ENCODE measurements around the gene MYLK. TPM values are rescaled to one million over a fixed set of nuclear protein-coding genes. Genes with fewer than 3 reads are reported as not detected.
A peak's percentile ranks its signal among the peaks of the same experiment; 100 is the strongest.

MYLK gene
- total and polyA plus RNA-seq, 5 donors from 2014 or later: 0.07 to 2.9 (median 0.20) TPM; not detected in 1

- Mint-ChIP-seq H3K9me3 (peaks cover 0 to 4% (median 0%) of the 10 kb centered on the region in 7 donors), H3K27ac (no peak overlapping the region), H3K27me3 (peaks cover 17% of the 10 kb centered on the region)
Measured at GRCh38 chr3:123734527-123734902, 149.6 kb downstream of the MYLK start.

GRCh38 chr3:123733805-123734526, 150.2 kb downstream of the MYLK start:
- DNase-seq: no peak
- no peaks in the 10 kb centered on the region for H3K4me1 Mint-ChIP-seq
- no peak overlapping the region for H3K27ac Mint-ChIP-seq

More at GRCh38 chr3:123734527-123734902, 149.6 kb downstream of the MYLK start:
- no peak overlapping the region for H3K4me3 ChIP-seq (ENCODE audit: low read depth, low read length)
- no peak for ATAC-seq (ENCODE audit: low read depth in 2 of 2)
- H3K4me3 Mint-ChIP-seq: no peak overlapping the region
- no peaks in the 10 kb centered on the region for H3K36me3 ChIP-seq (ENCODE audit: control insufficient read depth, insufficient read depth, low read length)
- no peaks in the 10 kb centered on the region for H3K9me3 ChIP-seq (ENCODE audit: control insufficient read depth in 2 of 2, low read length in 2 of 2)
- DNase-seq: no peak
- H3K27me3 ChIP-seq (ENCODE audit: control insufficient read depth, insufficient read depth, low read length): no peaks in the 10 kb centered on the region
- no peaks in the 10 kb centered on the region for H3K4me1 ChIP-seq (ENCODE audit: control insufficient read depth, insufficient read depth, low read length, poor library complexity, severe bottlenecking)
- H3K27ac ChIP-seq (ENCODE audit: insufficient read depth, low read length, poor library complexity, severe bottlenecking): no peak overlapping the region
- no peaks in the 10 kb centered on the region for H3K4me1 Mint-ChIP-seq
- no peaks in the 10 kb centered on the region for H3K36me3 Mint-ChIP-seq

GRCh38 chr3:123733341-123733740, 150.8 kb downstream of the MYLK start:
- H3K27ac ChIP-seq (ENCODE audit: insufficient read depth, low read length, poor library complexity, severe bottlenecking): no peak overlapping the region
- H3K4me3 ChIP-seq (ENCODE audit: low read depth, low read length): no peak overlapping the region
- DNase-seq (no peak), ATAC-seq (ENCODE audit: low read depth in 2 of 2) (no peak)
- H3K36me3 Mint-ChIP-seq: no peaks in the 10 kb centered on the region
- H3K27me3 Mint-ChIP-seq: peaks cover 23% of the 10 kb centered on the region
- H3K4me1 Mint-ChIP-seq: no peaks in the 10 kb centered on the region
- H3K27me3 ChIP-seq (ENCODE audit: control insufficient read depth, insufficient read depth, low read length): no peaks in the 10 kb centered on the region
- peaks cover 0 to 4% (median 0%) of the 10 kb centered on the region in 7 donors for H3K9me3 Mint-ChIP-seq
- H3K4me1 ChIP-seq (ENCODE audit: control insufficient read depth, insufficient read depth, low read length, poor library complexity, severe bottlenecking): no peaks in the 10 kb centered on the region
- H3K27ac Mint-ChIP-seq: peak overlapping the region in 1 of 3 donors; percentile 39
- no peak overlapping the region for H3K4me3 Mint-ChIP-seq
- no peaks in the 10 kb centered on the region for H3K36me3 ChIP-seq (ENCODE audit: control insufficient read depth, insufficient read depth, low read length)
- no peaks in the 10 kb centered on the region for H3K9me3 ChIP-seq (ENCODE audit: control insufficient read depth in 2 of 2, low read length in 2 of 2)

More at GRCh38 chr3:123733805-123734526, 150.2 kb downstream of the MYLK start:
- Histone ChIP-seq H3K36me3 (ENCODE audit: control insufficient read depth, insufficient read depth, low read length) (no peaks in the 10 kb centered on the region), H3K4me1 (ENCODE audit: control insufficient read depth, insufficient read depth, low read length, poor library complexity, severe bottlenecking) (no peaks in the 10 kb centered on the region), H3K4me3 (ENCODE audit: low read depth, low read length) (no peak overlapping the region), H3K27ac (ENCODE audit: insufficient read depth, low read length, poor library complexity, severe bottlenecking) (no peak overlapping the region), H3K27me3 (ENCODE audit: control insufficient read depth, insufficient read depth, low read length) (no peaks in the 10 kb centered on the region), H3K9me3 (ENCODE audit: control insufficient read depth in 2 of 2, low read length in 2 of 2) (no peaks in the 10 kb centered on the region)
- no peaks in the 10 kb centered on the region for H3K36me3 Mint-ChIP-seq
- no peak overlapping the region for H3K4me3 Mint-ChIP-seq
- ATAC-seq (ENCODE audit: low read depth in 2 of 2): no peak
- H3K27me3 Mint-ChIP-seq: peaks cover 22% of the 10 kb centered on the region
- H3K9me3 Mint-ChIP-seq: peaks cover 0 to 4% (median 0%) of the 10 kb centered on the region in 7 donors

DNA sequence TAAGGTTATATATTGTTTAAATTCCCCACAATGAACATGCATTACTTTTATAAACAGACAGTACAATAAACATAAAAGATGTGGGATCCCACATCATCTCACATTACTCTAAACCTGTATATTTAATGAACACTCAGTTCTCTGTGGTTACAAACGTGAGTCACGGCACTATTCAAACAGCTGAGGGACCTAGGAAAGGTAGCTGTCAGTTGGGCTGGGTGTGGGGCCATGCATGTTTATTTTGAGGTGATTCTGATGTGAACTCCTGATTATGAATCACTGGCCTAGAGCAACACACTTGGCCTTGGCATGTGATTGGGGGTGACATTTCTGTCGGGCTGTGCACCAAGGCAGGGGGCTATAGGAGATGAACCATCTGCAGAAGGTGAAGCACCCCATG, 151.7 kb downstream of the MYLK start:
- peaks cover 20% of the 10 kb centered on the region for H3K27me3 Mint-ChIP-seq
- no peaks in the 10 kb centered on the region for H3K4me1 ChIP-seq (ENCODE audit: control insufficient read depth, insufficient read depth, low read length, poor library complexity, severe bottlenecking)
- no peak overlapping the region for H3K27ac Mint-ChIP-seq
- H3K4me1 Mint-ChIP-seq: no peaks in the 10 kb centered on the region
- peaks cover 0 to 4% (median 0%) of the 10 kb centered on the region in 7 donors for H3K9me3 Mint-ChIP-seq
- H3K4me3 Mint-ChIP-seq: no peak overlapping the region
- H3K9me3 ChIP-seq (ENCODE audit: control insufficient read depth in 2 of 2, low read length in 2 of 2): no peaks in the 10 kb centered on the region
- no peak overlapping the region for H3K4me3 ChIP-seq (ENCODE audit: low read depth, low read length)
- H3K27ac ChIP-seq (ENCODE audit: insufficient read depth, low read length, poor library complexity, severe bottlenecking): no peak overlapping the region
- H3K27me3 ChIP-seq (ENCODE audit: control insufficient read depth, insufficient read depth, low read length): no peaks in the 10 kb centered on the region
- ATAC-seq (ENCODE audit: low read depth in 2 of 2): no peak
- H3K36me3 ChIP-seq (ENCODE audit: control insufficient read depth, insufficient read depth, low read length): no peaks in the 10 kb centered on the region
- no peak for DNase-seq
- H3K36me3 Mint-ChIP-seq: no peaks in the 10 kb centered on the region

- no peak overlapping the region for H3K27ac Mint-ChIP-seq
- H3K27ac ChIP-seq (ENCODE audit: insufficient read depth, low read length, poor library complexity, severe bottlenecking): no peak overlapping the region
- no peak for ATAC-seq (ENCODE audit: low read depth in 2 of 2)
Measured at GRCh38 chr3:123730829-123731228, 153.3 kb downstream of the MYLK start.

DNA sequence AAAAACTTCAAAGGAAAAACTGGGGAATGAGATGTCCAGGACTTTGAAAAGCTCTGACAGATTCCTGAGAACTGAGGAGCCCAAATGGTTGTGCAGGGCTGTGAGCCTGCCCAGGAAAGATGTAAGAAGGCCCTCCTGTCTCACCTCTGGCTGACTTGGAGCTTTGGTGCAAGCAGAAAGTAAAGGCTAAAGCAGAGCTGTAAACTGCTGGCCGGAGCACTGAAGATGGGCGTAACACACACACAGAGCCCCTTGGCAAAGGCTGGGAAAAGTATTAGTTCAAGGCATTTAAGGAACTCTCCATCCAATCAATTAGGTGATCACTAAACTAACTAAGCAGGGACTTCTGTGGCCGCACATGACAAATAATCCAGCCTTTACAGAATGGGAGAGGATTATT, 155.1 kb downstream of the MYLK start:
- Mint-ChIP-seq H3K4me1 (no peaks in the 10 kb centered on the region), H3K36me3 (no peaks in the 10 kb centered on the region), H3K27ac (no peak overlapping the region), H3K4me3 (no peak overlapping the region), H3K9me3 (peaks cover 0 to 4% (median 0%) of the 10 kb centered on the region in 7 donors), H3K27me3 (peaks cover 26% of the 10 kb centered on the region)
- Histone ChIP-seq H3K9me3 (ENCODE audit: control insufficient read depth in 2 of 2, low read length in 2 of 2) (no peaks in the 10 kb centered on the region), H3K27ac (ENCODE audit: insufficient read depth, low read length, poor library complexity, severe bottlenecking) (no peak overlapping the region), H3K4me1 (ENCODE audit: control insufficient read depth, insufficient read depth, low read length, poor library complexity, severe bottlenecking) (no peaks in the 10 kb centered on the region), H3K36me3 (ENCODE audit: control insufficient read depth, insufficient read depth, low read length) (no peaks in the 10 kb centered on the region), H3K27me3 (ENCODE audit: control insufficient read depth, insufficient read depth, low read length) (no peaks in the 10 kb centered on the region), H3K4me3 (ENCODE audit: low read depth, low read length) (no peak overlapping the region)
- no peak for DNase-seq
- ATAC-seq (ENCODE audit: low read depth in 2 of 2): no peak

More at GRCh38 chr3:123730829-123731228, 153.3 kb downstream of the MYLK start:
- H3K4me1 ChIP-seq (ENCODE audit: control insufficient read depth, insufficient read depth, low read length, poor library complexity, severe bottlenecking): no peaks in the 10 kb centered on the region
- H3K36me3 ChIP-seq (ENCODE audit: control insufficient read depth, insufficient read depth, low read length): no peaks in the 10 kb centered on the region
- H3K4me3 ChIP-seq (ENCODE audit: low read depth, low read length): no peak overlapping the region
- Mint-ChIP-seq H3K36me3 (no peaks in the 10 kb centered on the region), H3K4me3 (peak overlapping the region in 1 of 4 donors; percentile 2), H3K27me3 (peaks cover 21% of the 10 kb centered on the region), H3K9me3 (peaks cover 0 to 4% (median 0%) of the 10 kb centered on the region in 7 donors), H3K4me1 (no peaks in the 10 kb centered on the region)
- no peaks in the 10 kb centered on the region for H3K9me3 ChIP-seq (ENCODE audit: control insufficient read depth in 2 of 2, low read length in 2 of 2)
- no peaks in the 10 kb centered on the region for H3K27me3 ChIP-seq (ENCODE audit: control insufficient read depth, insufficient read depth, low read length)
- DNase-seq: no peak

DNA sequence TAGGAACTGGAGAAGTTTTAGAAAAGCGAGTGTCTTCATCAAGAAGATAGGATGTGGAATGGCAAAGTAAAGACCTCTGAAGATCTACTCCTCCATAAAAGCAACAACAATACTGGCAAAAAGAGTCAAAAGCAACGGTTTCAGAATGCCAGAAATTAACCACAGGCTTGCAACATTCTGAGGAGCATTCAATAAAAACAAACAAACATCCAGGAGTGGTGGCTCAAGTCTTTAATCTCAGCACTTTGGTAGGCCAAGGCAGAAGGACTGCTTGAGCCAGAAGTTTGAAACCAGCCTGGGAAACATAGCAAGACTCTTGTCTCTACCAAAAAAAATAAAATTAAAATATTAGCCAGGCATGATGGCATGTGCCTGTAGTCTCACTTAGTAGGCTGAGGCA, 156.1 kb downstream of the MYLK start:
- no peaks in the 10 kb centered on the region for H3K4me1 Mint-ChIP-seq
- DNase-seq (no peak), ATAC-seq (ENCODE audit: low read depth in 2 of 2) (no peak)
- peaks cover 33% of the 10 kb centered on the region for H3K27me3 Mint-ChIP-seq
- Histone ChIP-seq H3K27me3 (ENCODE audit: control insufficient read depth, insufficient read depth, low read length) (no peaks in the 10 kb centered on the region), H3K4me1 (ENCODE audit: control insufficient read depth, insufficient read depth, low read length, poor library complexity, severe bottlenecking) (no peaks in the 10 kb centered on the region), H3K36me3 (ENCODE audit: control insufficient read depth, insufficient read depth, low read length) (no peaks in the 10 kb centered on the region), H3K9me3 (ENCODE audit: control insufficient read depth in 2 of 2, low read length in 2 of 2) (no peaks in the 10 kb centered on the region), H3K4me3 (ENCODE audit: low read depth, low read length) (no peak overlapping the region), H3K27ac (ENCODE audit: insufficient read depth, low read length, poor library complexity, severe bottlenecking) (no peak overlapping the region)
- H3K27ac Mint-ChIP-seq: no peak overlapping the region
- H3K4me3 Mint-ChIP-seq: no peak overlapping the region
- H3K9me3 Mint-ChIP-seq: peaks cover 0 to 4% (median 0%) of the 10 kb centered on the region in 7 donors
- H3K36me3 Mint-ChIP-seq: no peaks in the 10 kb centered on the region
